Smooth muscle cell of trachea (primary cell): Measurements from ENCODE around the gene CSF3. TPM values are rescaled to one million over a fixed set of nuclear protein-coding genes. Genes with fewer than 3 reads are reported as not detected.

Experiments
- total RNA-seq: library from RNA; depleted of rRNA; stranded (reverse); fragments of >200 nt; gene quantifications from 2 replicates; pipeline ENCODE4 v1.2.1, GENCODE V29; 2014

Gene CSF3
- 0.33 TPM in 1 of 2 replicates, not detected in the other for total RNA-seq

GRCh38 chr17:40015005-40015997 lies at the start of gene CSF3:
Gene CSF3 (plus strand): TSS chr17:40015440. CDS start chr17:40015475, 35 bp downstream.

DNA sequence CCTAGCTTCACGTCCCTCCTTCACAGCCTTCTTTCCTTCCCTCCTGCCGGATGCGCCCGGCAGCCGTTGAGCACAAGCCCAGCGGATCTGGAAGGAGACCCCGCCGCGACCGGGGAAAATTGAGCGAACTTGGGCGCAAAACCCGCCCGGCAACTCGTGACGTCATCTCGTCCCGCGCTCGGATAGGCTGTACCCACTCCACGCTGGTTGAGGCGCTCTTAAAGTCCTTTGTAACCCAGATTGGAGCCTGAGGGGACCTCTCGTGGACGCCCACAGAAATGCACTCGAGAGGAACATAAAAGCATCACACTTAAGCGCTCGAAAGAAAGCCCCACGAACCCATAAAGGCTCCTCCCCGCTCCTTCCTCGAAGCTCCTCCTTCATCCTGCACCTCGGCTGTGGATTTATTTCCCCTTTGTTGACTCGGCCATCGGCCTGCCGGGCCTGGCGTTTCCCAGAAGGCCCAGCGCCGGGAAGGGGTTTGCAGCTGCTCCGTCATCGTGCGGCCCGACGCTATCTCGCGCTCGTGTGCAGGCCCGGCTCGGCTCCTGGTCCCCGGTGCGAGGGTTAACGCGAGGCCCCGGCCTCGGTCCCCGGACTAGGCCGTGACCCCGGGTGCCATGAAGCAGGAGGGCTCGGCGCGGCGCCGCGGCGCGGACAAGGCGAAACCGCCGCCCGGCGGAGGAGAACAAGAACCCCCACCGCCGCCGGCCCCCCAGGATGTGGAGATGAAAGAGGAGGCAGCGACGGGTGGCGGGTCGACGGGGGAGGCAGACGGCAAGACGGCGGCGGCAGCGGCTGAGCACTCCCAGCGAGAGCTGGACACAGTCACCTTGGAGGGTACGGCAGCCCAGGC lies 34.7 kb upstream of the CSF3 start, which contains the start of gene PSMD3:
Gene PSMD3 (plus strand): TSS at position 457 of the 856 bp plus-strand sequence. CDS start 164 bp downstream, at position 621.

DNA sequence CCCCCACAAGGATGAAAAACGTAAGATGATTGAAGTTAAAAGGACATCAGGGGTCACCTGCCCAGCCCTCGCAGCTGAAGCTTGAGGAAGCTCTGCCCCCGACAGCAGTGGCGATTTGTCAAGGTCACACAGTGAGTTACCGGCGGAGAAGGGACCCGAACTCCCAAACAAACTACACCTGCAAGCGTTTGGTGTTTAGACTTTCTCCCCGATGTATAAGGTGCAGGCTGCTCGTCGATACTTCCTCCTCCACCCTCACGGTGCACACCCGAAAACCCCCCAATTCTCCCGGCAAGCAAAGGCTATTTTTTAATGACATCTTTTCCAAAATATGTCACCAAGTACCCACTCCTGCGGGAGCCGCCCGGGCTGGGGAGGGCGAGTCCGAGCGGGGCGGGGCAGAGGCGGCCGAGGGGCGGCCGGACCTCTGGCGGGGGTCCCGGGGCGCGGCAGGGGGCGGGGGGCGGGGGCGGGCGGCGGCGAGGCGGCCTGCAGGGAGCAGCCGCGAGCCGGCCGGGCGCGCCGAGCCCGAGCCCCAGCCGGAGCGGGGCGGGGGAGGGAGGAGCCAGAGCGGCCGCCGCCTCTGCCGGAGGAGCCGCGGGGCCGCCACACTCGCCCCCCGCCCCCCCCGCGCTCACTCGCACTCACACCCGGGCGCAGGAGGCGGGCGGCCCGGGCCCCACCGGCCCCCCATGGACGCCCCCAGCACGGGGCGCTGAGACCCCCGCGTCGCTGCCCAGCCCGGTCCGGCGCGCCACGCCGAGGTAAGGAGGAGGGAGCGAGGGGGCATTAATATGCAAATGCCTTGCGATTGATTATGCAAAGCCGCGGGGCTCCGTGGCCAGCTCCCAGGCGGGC lies 47.3 kb downstream of the CSF3 start, which contains the start of gene THRA:
Gene THRA (plus strand): TSS at position 637 of the 858 bp plus-strand sequence. CDS start 11,524 bp downstream, outside the sequence.

Other genes starting within 250 kb of the CSF3 start
- gene IKZF3, start 151.1 kb upstream of the CSF3 start, total RNA-seq, result 0.33 TPM in 1 of 2 replicates, not detected in the other
- not detected in 2 replicates for gene ZPBP2, start 147.2 kb upstream of the CSF3 start, total RNA-seq
- gene GSDMB, start 96.8 kb upstream of the CSF3 start, total RNA-seq, result 7.3 and 8.3 TPM in 2 replicates
- 50.5 and 81.0 TPM in 2 replicates for gene ORMDL3, start 87.8 kb upstream of the CSF3 start, total RNA-seq
- not detected in 2 replicates for gene LRRC3C, start 87.7 kb upstream of the CSF3 start, total RNA-seq
- gene GSDMA, start 52.4 kb upstream of the CSF3 start, total RNA-seq, result not detected in 2 replicates
- 94.0 and 107 TPM in 2 replicates for gene PSMD3, start 34.6 kb upstream of the CSF3 start, total RNA-seq
- gene MED24, start 39.0 kb downstream of the CSF3 start, total RNA-seq, result 48.1 and 58.2 TPM in 2 replicates
- 35.8 and 67.6 TPM in 2 replicates for gene THRA, start 47.5 kb downstream of the CSF3 start, total RNA-seq
- 1.7 and 6.6 TPM in 2 replicates for gene NR1D1, start 85.1 kb downstream of the CSF3 start, total RNA-seq
- 48.6 and 54.7 TPM in 2 replicates for gene MSL1, start 106.5 kb downstream of the CSF3 start, total RNA-seq
- 32.9 and 33.7 TPM in 2 replicates for gene CASC3, start 125.1 kb downstream of the CSF3 start, total RNA-seq
- 1.2 and 2.5 TPM in 2 replicates for gene RAPGEFL1, start 162.0 kb downstream of the CSF3 start, total RNA-seq
- gene WIPF2, start 203.9 kb downstream of the CSF3 start, total RNA-seq, result 7.6 and 8.1 TPM in 2 replicates